ENCODE results near the gene TNFSF15. TPM values are rescaled to one million over a fixed set of nuclear protein-coding genes. Genes with fewer than 3 reads are reported as not detected.
"Not testable (repeated sequence)": the region's sequence is repeated elsewhere in the genome, so short reads cannot be mapped to it uniquely, and the experiment has no call there.

The TNFSF15 gene
- polyA plus RNA-seq, 3 donors from 2014 or later, result 0.03 TPM; not detected in 2

GRCh38 chr9:114742947-114743346 is 62.9 kb downstream of the TNFSF15 start:
- Mint-ChIP-seq H3K4me1 (peaks cover 4 to 9% of the 10 kb centered on the region in 2 donors), H3K27ac (no peak overlapping the region), H3K9me3 (no peaks in the 10 kb centered on the region), H3K27me3 (ENCODE audit: low read depth in 3 of 3) (peaks cover 0 to 1% (median 0%) of the 10 kb centered on the region in 3 donors), H3K36me3 (no peaks in the 10 kb centered on the region), H3K4me3 (no peak overlapping the region)
- no peak for DNase-seq

GRCh38 chr9:114741521-114741920 is 64.3 kb downstream of the TNFSF15 start:
- not testable (repeated sequence) for H3K36me3 Mint-ChIP-seq; H3K27me3 Mint-ChIP-seq (ENCODE audit: low read depth in 3 of 3); H3K4me3 Mint-ChIP-seq; H3K9me3 Mint-ChIP-seq; H3K4me1 Mint-ChIP-seq; DNase-seq
- H3K27ac Mint-ChIP-seq, result peak overlapping the region in 1 of 6 donors; percentile 49

- peak; percentile 62 to 69 (median 68) for DNase-seq
- H3K4me1 Mint-ChIP-seq, result peaks cover 15 to 21% of the 10 kb centered on the region in 2 donors
- no peaks in the 10 kb centered on the region for H3K36me3 Mint-ChIP-seq
- peaks cover 0 to 3% (median 1%) of the 10 kb centered on the region in 3 donors for H3K27me3 Mint-ChIP-seq (ENCODE audit: low read depth in 3 of 3)
- peak overlapping the region in 2 of 6 donors; percentile 37 to 50 for H3K27ac Mint-ChIP-seq
- H3K9me3 Mint-ChIP-seq, result no peaks in the 10 kb centered on the region
- peak overlapping the region in 1 of 5 donors; percentile 25 for H3K4me3 Mint-ChIP-seq
These were observed 67.1 kb downstream of the TNFSF15 start for GRCh38 chr9:114738581-114739316.

- H3K27me3 Mint-ChIP-seq (ENCODE audit: low read depth in 3 of 3), result peaks cover 0 to 3% (median 1%) of the 10 kb centered on the region in 3 donors
- DNase-seq, result no peak
- no peaks in the 10 kb centered on the region for H3K9me3 Mint-ChIP-seq
- H3K4me3 Mint-ChIP-seq, result no peak overlapping the region
- H3K27ac Mint-ChIP-seq, result no peak overlapping the region
- no peaks in the 10 kb centered on the region for H3K36me3 Mint-ChIP-seq
- peaks cover 15 to 21% of the 10 kb centered on the region in 2 donors for H3K4me1 Mint-ChIP-seq
These were observed 68.0 kb downstream of the TNFSF15 start for GRCh38 chr9:114737847-114738246.

GRCh38 chr9:114737118-114737517 is 68.7 kb downstream of the TNFSF15 start:
- peaks cover 15 to 21% of the 10 kb centered on the region in 2 donors for H3K4me1 Mint-ChIP-seq
- H3K36me3 Mint-ChIP-seq, result no peaks in the 10 kb centered on the region
- no peak for DNase-seq
- no peak overlapping the region for H3K4me3 Mint-ChIP-seq
- peaks cover 0 to 3% (median 1%) of the 10 kb centered on the region in 3 donors for H3K27me3 Mint-ChIP-seq (ENCODE audit: low read depth in 3 of 3)
- no peak overlapping the region for H3K27ac Mint-ChIP-seq
- H3K9me3 Mint-ChIP-seq, result no peaks in the 10 kb centered on the region

GRCh38 chr9:114735704-114736103 is 70.1 kb downstream of the TNFSF15 start:
- no peak for DNase-seq
- Mint-ChIP-seq H3K36me3 (no peaks in the 10 kb centered on the region), H3K27me3 (ENCODE audit: low read depth in 3 of 3) (peaks cover 0 to 3% (median 1%) of the 10 kb centered on the region in 3 donors), H3K4me3 (peak overlapping the region in 4 of 5 donors; percentile 33 to 74 (median 67)), H3K9me3 (peaks cover 0 to 2% (median 0%) of the 10 kb centered on the region in 6 donors), H3K4me1 (peaks cover 15 to 21% of the 10 kb centered on the region in 2 donors), H3K27ac (peak overlapping the region; percentile 46 to 92 (median 64))

DNA sequence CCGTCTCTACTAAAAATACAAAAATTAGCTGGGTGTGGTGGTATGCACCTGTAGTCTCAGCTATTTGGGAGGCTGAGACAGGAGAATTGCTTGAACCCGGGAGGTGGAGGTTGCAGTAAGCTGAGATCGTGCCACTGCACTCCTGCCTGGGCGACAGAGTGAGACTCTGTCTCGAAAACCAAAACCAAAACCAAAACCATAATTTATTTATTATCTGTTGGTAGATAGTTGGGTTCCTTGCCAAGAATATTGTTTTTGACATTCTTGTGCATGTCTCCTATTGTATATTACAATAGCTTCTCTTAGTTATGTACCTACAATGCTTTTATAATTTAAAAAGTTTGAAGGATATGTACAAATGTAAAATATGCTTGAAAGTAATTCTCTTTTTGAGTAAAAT is 70.7 kb downstream of the TNFSF15 start:
- peak in 2 of 3 donors; percentile 13 to 19 for DNase-seq
- H3K9me3 Mint-ChIP-seq; H3K36me3 Mint-ChIP-seq; H3K27me3 Mint-ChIP-seq (ENCODE audit: low read depth in 3 of 3): not testable (repeated sequence)
- Mint-ChIP-seq H3K27ac (peak overlapping the region in 2 of 6 donors; percentile 30 to 46), H3K4me3 (peak overlapping the region in 3 of 5 donors; percentile 40 to 74 (median 71)), H3K4me1 (peaks cover 15 to 21% of the 10 kb centered on the region in 2 donors)

Other genes starting within 250 kb of the TNFSF15 start
- 100 to 1,000 TPM; 190 to 321 (median 241) TPM for gene ATP6V1G1, start 218.3 kb downstream of the TNFSF15 start, polyA plus RNA-seq
- 10 to 100 TPM in 1 of 3 donors, 1 to 10 TPM in 2; 6.9 to 13.7 (median 7.7) TPM for gene TMEM268, start 194.7 kb downstream of the TNFSF15 start, polyA plus RNA-seq
- gene TEX53, start 148.2 kb downstream of the TNFSF15 start, polyA plus RNA-seq, result not detected
- not detected for gene TEX48, start 123.8 kb downstream of the TNFSF15 start, polyA plus RNA-seq
- 10 to 100 TPM in 1 of 3 donors, 1 to 10 TPM in 2; 3.1 to 10.9 (median 6.0) TPM for gene TNFSF8, start 124.6 kb upstream of the TNFSF15 start, polyA plus RNA-seq

Data from immature natural killer cell (primary cell).